HepG2 (cell line): Measurements from ENCODE around the gene CPNE5. TPM values are rescaled to one million over a fixed set of nuclear protein-coding genes. Genes with fewer than 3 reads are reported as not detected.

Experiments
- AGO2 ChIP-seq: fragments of 200-400 bp; formaldehyde crosslinking; optimal IDR thresholded peaks from 2 replicates; pipeline ENCODE3; 2017; ENCODE audit warnings: mild to moderate bottlenecking, low read depth, low read length, moderate library complexity
- HDAC1 ChIP-seq: sonication (generic); formaldehyde crosslinking; IDR thresholded peaks from 2 replicates; pipeline ENCODE4 v1.5.1; 2020; ENCODE audit warnings: mild to moderate bottlenecking, missing genetic modification reagents
- KDM4B ChIP-seq: sonication (generic); formaldehyde crosslinking; IDR thresholded peaks from 2 replicates; pipeline ENCODE4 v1.4.0; 2020; ENCODE audit warnings: missing genetic modification reagents
- PHB2 ChIP-seq: fragments of 450-650 bp; IDR thresholded peaks from 2 replicates; pipeline ENCODE4 v1.6.1; 2018; ENCODE audit not compliant: partially characterized antibody
- PITX1 ChIP-seq: sonication (generic); formaldehyde crosslinking; IDR thresholded peaks from 2 replicates; pipeline ENCODE4 v1.5.1; 2020; ENCODE audit warnings: mild to moderate bottlenecking, missing genetic modification reagents
- RFXANK ChIP-seq: IDR thresholded peaks from 2 replicates; pipeline ENCODE4 v1.6.1; 2016
- SMC3 ChIP-seq: IDR thresholded peaks from 2 replicates; pipeline ENCODE4 v1.6.1; 2011; ENCODE audit warnings: low read length, improper control_type of control experiment
- ZBTB38 ChIP-seq: sonication (generic); formaldehyde crosslinking; IDR thresholded peaks from 2 replicates; pipeline ENCODE4 v1.5.1; 2020; ENCODE audit warnings: mild to moderate bottlenecking, missing genetic modification reagents
- ZFP36L1 ChIP-seq: sonication (generic); formaldehyde crosslinking; IDR thresholded peaks from 2 replicates; pipeline ENCODE4 v1.8.0; 2022; ENCODE audit warnings: mild to moderate bottlenecking, missing genetic modification reagents, moderate library complexity
- polyA plus RNA-seq, 8 experiments: library from polyadenylated mRNA; depleted of rRNA in 3 of 8; stranded (reverse) in 7 of 8; unstranded in 1 of 8; fragments of >200 nt; fragmentation: Illumina TruSeq in 4 of 8; extraction: Trizol in 4 of 8; gene quantifications; 2 replicates each; pipeline versions ENCODE4 v1.2.1 to v1.2.3, GENCODE V29; 2011 to 2016; ENCODE audit warnings: low read depth in 4 of 8, missing spikeins in 1 of 8, mixed read lengths in 1 of 8; ENCODE audit not compliant: insufficient read depth in 1 of 8
- total RNA-seq, 5 experiments: library from RNA; depleted of rRNA; stranded (reverse); fragments of >200 nt; fragmentation: Illumina TruSeq; extraction: Trizol; gene quantifications; 2 replicates each; pipeline ENCODE4 v1.2.3, GENCODE V29; 2016; ENCODE audit warnings: low read depth in 1 of 5
- TF ChIP-seq, protein P1 (sequence below): sonication (generic); formaldehyde crosslinking; IDR thresholded peaks from 2 replicates; pipeline ENCODE4 v1.5.0; 2020; ENCODE audit warnings: missing genetic modification reagents
- TF ChIP-seq, protein P2 (sequence below), 2 experiments: sonication (generic) in 1 of 2; formaldehyde crosslinking in 1 of 2; IDR thresholded peaks; 2 replicates each; pipeline versions ENCODE4 v1.6.1 to v1.9.0; 2014 to 2022; ENCODE audit warnings: antibody characterized with exemption in 1 of 2, borderline replicate concordance in 1 of 2, inconsistent platforms in 1 of 2, low read depth in 1 of 2, missing genetic modification reagents in 1 of 2
- TF ChIP-seq, protein P3 (sequence below): IDR thresholded peaks from 2 replicates; pipeline ENCODE4 v1.6.1; 2012; ENCODE audit warnings: low read length, improper control_type of control experiment
- TF ChIP-seq, protein P4 (sequence below): sonication (generic); IDR thresholded peaks from 2 replicates; pipeline ENCODE4 v1.6.1; 2016; ENCODE audit warnings: low read depth, borderline replicate concordance
- TF ChIP-seq, protein P5 (sequence below): sonication (generic); formaldehyde crosslinking; IDR thresholded peaks from 2 replicates; pipeline ENCODE4 v1.5.0; 2020; ENCODE audit warnings: missing genetic modification reagents

Gene CPNE5
- total and polyA plus RNA-seq, 2 of the 13 experiments (the other 11 are each of a cell fraction or from before 2014, with no cell fraction given), result 0.16 TPM; not detected in 1

DNA sequence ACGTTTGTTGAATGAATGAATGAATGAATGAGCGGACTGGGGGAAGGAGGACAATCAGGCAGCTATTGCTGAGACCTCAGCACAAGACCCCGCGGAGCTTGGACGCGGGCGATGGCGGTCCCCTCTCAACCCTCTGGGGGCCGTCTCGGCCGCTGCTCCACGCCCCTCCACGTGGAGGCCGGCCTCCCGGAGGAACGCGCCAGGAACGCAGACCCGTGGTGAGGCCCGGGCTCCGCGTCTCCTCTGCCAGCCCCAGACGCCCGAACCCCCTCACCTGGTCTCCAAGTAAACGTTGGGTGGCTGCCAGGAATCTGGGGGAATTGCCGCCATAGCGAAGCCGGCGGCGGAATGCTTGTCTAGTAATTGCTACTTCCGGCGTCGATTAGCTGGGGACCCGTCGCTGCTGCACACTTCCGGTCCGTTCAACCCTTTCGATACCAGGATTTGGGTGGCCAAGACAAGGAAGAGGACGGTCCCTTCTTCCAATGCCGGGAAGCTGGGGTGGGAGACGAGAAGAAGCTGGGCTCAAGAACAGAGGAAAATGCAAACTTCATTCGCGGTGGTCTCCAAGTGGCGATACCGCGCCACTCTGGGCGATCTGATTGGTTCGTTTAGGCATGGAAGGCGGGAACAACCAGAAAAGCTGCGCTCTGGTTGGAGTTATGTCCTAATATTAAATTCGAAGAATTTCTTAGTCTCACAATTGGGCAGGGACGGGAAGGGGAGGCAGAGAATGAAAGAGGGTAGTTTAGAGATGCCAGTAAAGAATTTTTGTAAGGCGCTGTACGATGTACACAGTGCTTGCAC, 35.4 kb upstream of the CPNE5 start, which contains the start of gene PPIL1 (continued):
- TF ChIP-seq, protein P1, sequence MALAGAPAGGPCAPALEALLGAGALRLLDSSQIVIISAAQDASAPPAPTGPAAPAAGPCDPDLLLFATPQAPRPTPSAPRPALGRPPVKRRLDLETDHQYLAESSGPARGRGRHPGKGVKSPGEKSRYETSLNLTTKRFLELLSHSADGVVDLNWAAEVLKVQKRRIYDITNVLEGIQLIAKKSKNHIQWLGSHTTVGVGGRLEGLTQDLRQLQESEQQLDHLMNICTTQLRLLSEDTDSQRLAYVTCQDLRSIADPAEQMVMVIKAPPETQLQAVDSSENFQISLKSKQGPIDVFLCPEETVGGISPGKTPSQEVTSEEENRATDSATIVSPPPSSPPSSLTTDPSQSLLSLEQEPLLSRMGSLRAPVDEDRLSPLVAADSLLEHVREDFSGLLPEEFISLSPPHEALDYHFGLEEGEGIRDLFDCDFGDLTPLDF (CRISPR knock-in tag), result peak; percentile 84
- TF ChIP-seq, protein P2, sequence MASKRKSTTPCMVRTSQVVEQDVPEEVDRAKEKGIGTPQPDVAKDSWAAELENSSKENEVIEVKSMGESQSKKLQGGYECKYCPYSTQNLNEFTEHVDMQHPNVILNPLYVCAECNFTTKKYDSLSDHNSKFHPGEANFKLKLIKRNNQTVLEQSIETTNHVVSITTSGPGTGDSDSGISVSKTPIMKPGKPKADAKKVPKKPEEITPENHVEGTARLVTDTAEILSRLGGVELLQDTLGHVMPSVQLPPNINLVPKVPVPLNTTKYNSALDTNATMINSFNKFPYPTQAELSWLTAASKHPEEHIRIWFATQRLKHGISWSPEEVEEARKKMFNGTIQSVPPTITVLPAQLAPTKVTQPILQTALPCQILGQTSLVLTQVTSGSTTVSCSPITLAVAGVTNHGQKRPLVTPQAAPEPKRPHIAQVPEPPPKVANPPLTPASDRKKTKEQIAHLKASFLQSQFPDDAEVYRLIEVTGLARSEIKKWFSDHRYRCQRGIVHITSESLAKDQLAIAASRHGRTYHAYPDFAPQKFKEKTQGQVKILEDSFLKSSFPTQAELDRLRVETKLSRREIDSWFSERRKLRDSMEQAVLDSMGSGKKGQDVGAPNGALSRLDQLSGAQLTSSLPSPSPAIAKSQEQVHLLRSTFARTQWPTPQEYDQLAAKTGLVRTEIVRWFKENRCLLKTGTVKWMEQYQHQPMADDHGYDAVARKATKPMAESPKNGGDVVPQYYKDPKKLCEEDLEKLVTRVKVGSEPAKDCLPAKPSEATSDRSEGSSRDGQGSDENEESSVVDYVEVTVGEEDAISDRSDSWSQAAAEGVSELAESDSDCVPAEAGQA (IDR thresholded peaks at IDR 0.05; ENCODE audit: low read depth), result peak; percentile 95
- TF ChIP-seq, protein P2 (CRISPR knock-in tag; IDR thresholded peaks at IDR 0.05; ENCODE audit: borderline replicate concordance), result 0 out of 2 replicates have a peak, but pooled peaks have one; percentile 76
- TF ChIP-seq SMC3 (no peak), HDAC1 (CRISPR knock-in tag) (peak; percentile 96), ZBTB38 (CRISPR knock-in tag) (no peak; the same call in 1 of the 2 replicates), ZFP36L1 (CRISPR knock-in tag) (0 out of 2 replicates have a peak, but pooled peaks have one; percentile 69), RFXANK (CRISPR knock-in tag) (no peak), PHB2 (no peak), KDM4B (CRISPR knock-in tag) (no peak), AGO2 (peak; percentile 76), PITX1 (CRISPR knock-in tag) (peak; percentile 92)
- TF ChIP-seq, protein P3, sequence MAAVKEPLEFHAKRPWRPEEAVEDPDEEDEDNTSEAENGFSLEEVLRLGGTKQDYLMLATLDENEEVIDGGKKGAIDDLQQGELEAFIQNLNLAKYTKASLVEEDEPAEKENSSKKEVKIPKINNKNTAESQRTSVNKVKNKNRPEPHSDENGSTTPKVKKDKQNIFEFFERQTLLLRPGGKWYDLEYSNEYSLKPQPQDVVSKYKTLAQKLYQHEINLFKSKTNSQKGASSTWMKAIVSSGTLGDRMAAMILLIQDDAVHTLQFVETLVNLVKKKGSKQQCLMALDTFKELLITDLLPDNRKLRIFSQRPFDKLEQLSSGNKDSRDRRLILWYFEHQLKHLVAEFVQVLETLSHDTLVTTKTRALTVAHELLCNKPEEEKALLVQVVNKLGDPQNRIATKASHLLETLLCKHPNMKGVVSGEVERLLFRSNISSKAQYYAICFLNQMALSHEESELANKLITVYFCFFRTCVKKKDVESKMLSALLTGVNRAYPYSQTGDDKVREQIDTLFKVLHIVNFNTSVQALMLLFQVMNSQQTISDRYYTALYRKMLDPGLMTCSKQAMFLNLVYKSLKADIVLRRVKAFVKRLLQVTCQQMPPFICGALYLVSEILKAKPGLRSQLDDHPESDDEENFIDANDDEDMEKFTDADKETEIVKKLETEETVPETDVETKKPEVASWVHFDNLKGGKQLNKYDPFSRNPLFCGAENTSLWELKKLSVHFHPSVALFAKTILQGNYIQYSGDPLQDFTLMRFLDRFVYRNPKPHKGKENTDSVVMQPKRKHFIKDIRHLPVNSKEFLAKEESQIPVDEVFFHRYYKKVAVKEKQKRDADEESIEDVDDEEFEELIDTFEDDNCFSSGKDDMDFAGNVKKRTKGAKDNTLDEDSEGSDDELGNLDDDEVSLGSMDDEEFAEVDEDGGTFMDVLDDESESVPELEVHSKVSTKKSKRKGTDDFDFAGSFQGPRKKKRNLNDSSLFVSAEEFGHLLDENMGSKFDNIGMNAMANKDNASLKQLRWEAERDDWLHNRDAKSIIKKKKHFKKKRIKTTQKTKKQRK, result no peak
- TF ChIP-seq, protein P4, sequence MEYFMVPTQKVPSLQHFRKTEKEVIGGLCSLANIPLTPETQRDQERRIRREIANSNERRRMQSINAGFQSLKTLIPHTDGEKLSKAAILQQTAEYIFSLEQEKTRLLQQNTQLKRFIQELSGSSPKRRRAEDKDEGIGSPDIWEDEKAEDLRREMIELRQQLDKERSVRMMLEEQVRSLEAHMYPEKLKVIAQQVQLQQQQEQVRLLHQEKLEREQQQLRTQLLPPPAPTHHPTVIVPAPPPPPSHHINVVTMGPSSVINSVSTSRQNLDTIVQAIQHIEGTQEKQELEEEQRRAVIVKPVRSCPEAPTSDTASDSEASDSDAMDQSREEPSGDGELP, result peak; percentile 51; the same call in 1 of the 2 replicates
- TF ChIP-seq, protein P5, sequence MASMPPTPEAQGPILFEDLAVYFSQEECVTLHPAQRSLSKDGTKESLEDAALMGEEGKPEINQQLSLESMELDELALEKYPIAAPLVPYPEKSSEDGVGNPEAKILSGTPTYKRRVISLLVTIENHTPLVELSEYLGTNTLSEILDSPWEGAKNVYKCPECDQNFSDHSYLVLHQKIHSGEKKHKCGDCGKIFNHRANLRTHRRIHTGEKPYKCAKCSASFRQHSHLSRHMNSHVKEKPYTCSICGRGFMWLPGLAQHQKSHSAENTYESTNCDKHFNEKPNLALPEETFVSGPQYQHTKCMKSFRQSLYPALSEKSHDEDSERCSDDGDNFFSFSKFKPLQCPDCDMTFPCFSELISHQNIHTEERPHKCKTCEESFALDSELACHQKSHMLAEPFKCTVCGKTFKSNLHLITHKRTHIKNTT (CRISPR knock-in tag), result 0 out of 2 replicates have a peak, but pooled peaks have one; percentile 29
